ENCODE results near the gene CCNL1.

- TF ChIP-seq CTCF (IDR thresholded peaks at IDR 0.05; ENCODE audit: low read length) (no peak), EZH2 (IDR thresholded peaks at IDR 0.05; ENCODE audit: borderline replicate concordance, low read length) (no peak)
These were observed 57.8 kb downstream of the CCNL1 start for GRCh38 chr3:157102098-157102497.
